NCI-H526 (cell line): Measurements from ENCODE around the gene TMPRSS9.
A peak's percentile ranks its signal among the peaks of the same experiment; 100 is the strongest.
"Not testable (repeated sequence)": the region's sequence is repeated elsewhere in the genome, so short reads cannot be mapped to it uniquely, and the experiment has no call there.

ENCODE experiments used
- DNase-seq, 2 experiments: peaks; one replicate each; lab custom pipeline; 2025; lab: John Stamatoyannopoulos, UW

TMPRSS9 gene

GRCh38 chr19:2436384-2436783 lies 76.3 kb downstream of the TMPRSS9 start:
- no peak for DNase-seq

- DNase-seq = no peak
These were observed 76.9 kb downstream of the TMPRSS9 start for GRCh38 chr19:2436926-2437325.

GRCh38 chr19:2438178-2438577 lies 78.1 kb downstream of the TMPRSS9 start:
- no peak for DNase-seq

GRCh38 chr19:2440515-2440914 lies 80.5 kb downstream of the TMPRSS9 start:
- no peak for DNase-seq

GRCh38 chr19:2441096-2441752 lies 81.2 kb downstream of the TMPRSS9 start:
- no peak for DNase-seq

- no peak for DNase-seq
These were observed 83.2 kb downstream of the TMPRSS9 start for GRCh38 chr19:2443116-2443784.

- DNase-seq = no peak
These were observed 83.7 kb downstream of the TMPRSS9 start for GRCh38 chr19:2443785-2444182.

- DNase-seq = no peak
These were observed 84.4 kb downstream of the TMPRSS9 start for GRCh38 chr19:2444251-2445002.

- DNase-seq = no peak
These were observed 86.3 kb downstream of the TMPRSS9 start for GRCh38 chr19:2446381-2446780.

GRCh38 chr19:2449019-2449418 lies 89.0 kb downstream of the TMPRSS9 start:
- DNase-seq = no peak

GRCh38 chr19:2451138-2451537 lies 91.1 kb downstream of the TMPRSS9 start:
- DNase-seq = no peak

GRCh38 chr19:2451741-2452140 lies 91.7 kb downstream of the TMPRSS9 start:
- DNase-seq = no peak

GRCh38 chr19:2453431-2454025 lies 93.5 kb downstream of the TMPRSS9 start:
- DNase-seq = no peak

- no peak for DNase-seq
These were observed 94.3 kb downstream of the TMPRSS9 start for GRCh38 chr19:2454199-2454961.

- no peak for DNase-seq
These were observed 95.1 kb downstream of the TMPRSS9 start for GRCh38 chr19:2454962-2455850.

- DNase-seq = peak in 1 of 2 experiments; percentile 19
These were observed 95.9 kb downstream of the TMPRSS9 start for GRCh38 chr19:2455851-2456570.

- DNase-seq = no peak
These were observed 97.5 kb downstream of the TMPRSS9 start for GRCh38 chr19:2457394-2458037.

- no peak for DNase-seq
These were observed 98.0 kb downstream of the TMPRSS9 start for GRCh38 chr19:2458054-2458453.

- not testable (repeated sequence) for DNase-seq
These were observed 98.7 kb downstream of the TMPRSS9 start for GRCh38 chr19:2458776-2459175.

- DNase-seq = no peak
These were observed 100.2 kb downstream of the TMPRSS9 start for GRCh38 chr19:2460245-2460644.
